Measurements from ENCODE around the gene NUDT16.
A peak's percentile ranks its signal among the peaks of the same experiment; 100 is the strongest.

NUDT16 gene

DNA sequence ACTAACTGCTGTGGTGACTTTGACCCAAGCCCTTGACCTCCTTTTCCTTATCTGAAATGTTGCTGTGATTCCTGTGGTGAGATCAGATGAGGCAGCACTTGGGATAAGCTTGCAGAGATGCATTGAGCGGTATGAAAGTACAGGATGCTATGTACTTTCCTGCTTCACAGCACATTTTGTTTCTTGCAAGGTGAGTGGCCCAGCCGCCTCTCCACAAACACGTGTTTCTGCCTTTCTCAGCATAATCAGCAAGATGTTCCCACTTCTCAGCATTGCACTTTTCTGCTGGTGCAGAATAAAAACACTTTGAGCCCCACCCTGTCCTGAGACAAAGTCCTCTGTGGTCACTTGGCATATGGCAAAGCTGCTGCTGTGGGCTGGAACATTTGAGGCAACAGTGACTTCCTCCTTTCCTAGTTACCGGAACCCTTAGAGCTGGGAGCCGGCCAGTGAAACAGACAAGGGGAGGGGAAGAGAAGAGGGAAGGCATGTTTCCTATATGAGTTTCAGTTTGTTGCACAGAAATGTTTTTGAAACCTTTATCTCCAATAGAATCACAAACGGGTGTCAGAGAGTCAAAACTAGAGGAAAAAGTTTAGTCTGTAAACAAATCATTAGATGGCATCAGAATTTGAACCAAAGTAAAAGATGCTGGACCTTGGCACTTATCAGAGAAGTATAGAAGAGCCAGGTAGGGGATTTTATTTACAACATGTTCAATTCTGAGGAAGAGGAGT, 5.0 kb downstream of the NUDT16 start:
- DNase-seq: peak; percentile 89 to 94 (median 92)

DNA sequence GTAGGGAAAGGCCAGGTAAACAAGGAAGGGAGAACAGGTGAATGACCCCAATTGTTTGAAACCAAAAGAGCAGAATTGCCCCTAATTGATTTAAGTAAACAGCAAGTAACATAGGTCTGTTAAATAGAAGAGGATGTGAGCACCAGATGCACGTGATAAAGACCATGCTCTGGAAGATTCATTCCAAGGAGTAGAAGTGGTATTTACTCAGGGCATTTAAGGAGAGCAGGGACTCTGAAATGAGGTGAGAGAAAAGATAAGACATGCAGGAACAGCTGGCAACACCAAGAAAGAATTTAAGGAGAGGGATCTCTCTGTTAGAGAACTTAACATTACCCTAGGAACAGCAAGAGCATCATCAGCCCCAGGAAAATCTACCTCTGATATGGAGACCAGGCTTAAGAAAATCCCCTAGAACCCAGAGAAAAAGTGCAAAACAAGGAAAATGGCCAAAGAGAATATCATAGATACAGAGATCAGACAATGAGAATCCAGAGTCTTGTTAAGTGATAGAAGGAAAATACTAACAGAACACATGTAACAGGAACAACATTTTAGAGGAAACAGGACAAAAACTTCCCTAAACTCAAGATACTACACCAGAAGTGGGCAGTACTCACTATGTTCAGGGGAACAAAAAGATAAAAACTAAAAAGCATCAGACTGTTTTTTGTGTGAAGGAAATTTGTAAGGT, 6.4 kb downstream of the NUDT16 start:
- peak in 2 of 4 experiments; percentile 47 to 53 for DNase-seq

DNA sequence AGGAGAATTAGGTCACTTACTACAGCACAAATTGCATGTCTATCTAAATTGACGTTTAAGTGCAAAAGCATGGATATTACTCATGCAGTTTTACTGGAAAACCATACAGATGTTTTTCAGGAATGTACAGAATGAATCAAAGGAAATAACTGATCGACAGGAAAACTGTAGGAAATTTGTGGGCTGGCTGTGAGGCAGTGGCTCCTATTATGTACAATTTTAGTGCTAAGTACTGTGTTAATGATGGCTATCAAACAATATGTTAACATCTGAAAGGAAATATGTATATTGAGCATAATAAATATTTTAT, 6.9 kb downstream of the NUDT16 start:
- DNase-seq: no peak

DNA sequence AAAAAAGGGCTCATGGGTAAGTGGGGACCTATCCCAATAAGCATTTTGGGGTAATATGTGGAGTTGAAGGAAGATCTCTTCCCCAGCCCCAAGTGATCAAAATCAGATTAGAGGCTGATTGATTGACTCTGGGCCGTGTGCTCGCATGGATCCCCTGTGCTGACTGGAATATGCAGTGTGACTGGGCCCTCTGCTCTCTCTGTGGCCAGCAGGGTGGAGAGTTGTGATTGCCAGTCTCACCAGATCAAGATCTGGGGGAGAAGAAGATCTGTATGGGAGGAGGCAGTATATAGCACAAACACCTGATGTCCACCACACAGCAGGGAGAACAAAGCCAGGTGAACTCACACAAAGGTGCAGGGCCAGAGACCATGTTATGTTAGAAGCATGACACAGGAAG, 8.8 kb downstream of the NUDT16 start:
- DNase-seq: no peak

DNA sequence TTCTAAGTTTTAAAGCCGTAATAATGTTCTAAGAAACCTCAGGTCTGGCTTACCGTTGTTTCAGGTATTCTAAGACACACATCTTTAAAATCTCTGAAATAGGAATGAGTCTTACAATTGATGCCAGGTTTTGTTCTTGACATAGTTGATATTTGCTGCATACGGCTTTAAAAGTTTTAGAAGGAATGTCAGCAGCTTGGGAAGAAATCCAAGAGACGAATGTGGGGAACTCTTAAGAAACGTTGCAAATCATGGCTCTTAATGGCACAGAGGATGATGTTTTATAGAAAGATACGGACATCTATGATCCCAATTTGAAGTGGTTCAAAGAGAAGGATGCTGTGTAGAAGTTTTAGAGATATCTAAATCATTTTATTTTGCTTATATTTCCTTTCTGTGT, 11.5 kb downstream of the NUDT16 start:
- DNase-seq: no peak

DNA sequence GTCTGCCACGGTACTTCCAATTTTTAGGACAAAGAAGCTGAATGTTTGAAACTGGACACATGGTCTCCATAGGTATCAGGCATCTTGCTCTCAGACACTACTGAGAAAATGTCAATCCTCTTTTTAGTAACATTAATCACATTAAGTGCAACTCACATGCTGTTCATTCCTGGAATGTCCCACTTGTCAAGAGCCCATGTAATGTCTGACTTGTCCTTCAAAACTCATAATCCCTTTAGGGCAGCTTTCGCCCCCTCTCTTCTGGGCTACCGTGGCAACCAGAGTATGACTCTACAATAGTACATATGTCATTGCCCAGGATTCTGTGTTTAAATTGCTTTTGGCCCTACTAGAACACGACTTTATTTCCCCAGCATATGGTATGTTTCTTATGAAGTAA, 12.3 kb downstream of the NUDT16 start:
- no peak for DNase-seq

DNA sequence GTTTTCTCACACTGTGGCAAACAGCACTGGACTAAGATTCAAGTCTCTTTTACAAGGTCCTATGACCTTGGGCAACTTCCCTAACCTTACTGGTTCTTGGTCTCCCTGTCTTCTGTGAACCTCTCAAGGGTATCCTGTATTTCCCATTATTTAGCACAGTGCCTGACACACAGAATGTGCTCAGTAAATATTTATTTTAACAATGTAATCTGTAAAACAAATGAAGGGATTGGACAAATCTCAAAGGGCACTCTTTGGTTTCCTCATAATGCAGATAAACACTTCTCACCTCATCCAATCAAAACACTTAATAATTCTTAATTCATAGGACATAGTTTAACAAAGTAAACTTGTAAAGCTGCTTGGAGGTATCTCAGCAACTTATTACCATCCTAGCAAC, 12.8 kb downstream of the NUDT16 start:
- DNase-seq: no peak

DNA sequence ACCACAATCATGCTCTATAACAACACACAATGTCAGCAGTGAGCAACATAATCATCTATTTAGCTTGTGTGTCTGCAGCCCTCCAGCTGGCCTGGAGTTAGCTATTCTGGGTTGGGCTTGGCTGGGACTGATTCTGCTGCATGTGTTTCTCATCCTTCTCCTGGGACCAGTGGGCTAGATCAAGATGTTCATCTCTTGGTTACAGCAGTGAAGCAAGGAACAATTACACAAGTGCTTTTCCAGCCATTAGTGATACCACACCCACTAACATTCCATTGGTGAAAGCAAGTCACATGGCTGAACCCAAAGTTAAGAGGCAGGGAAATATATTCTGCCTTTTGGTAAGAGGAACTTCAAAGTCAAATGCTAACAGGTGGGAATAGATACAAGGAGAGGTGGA, 14.6 kb downstream of the NUDT16 start:
- DNase-seq: no peak

DNA sequence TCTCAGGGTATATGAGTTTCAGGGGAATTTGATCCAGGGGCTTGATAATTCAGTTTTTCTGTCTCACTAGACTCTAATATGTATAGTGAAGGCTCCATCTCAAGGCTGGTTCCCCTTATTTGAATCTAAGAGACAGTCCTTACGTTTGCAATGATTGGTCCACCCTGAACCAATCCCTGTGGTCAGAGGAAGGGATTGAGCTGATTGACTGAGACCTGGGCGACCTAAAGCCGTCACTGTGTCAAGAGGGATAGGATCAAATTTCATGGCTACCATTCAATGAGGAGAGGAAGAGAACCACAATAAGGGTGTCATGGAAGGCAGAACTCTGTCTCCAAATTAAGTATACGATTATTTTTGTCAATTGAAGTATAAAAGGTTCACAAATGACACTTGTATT, 16.3 kb downstream of the NUDT16 start:
- DNase-seq: no peak

DNA sequence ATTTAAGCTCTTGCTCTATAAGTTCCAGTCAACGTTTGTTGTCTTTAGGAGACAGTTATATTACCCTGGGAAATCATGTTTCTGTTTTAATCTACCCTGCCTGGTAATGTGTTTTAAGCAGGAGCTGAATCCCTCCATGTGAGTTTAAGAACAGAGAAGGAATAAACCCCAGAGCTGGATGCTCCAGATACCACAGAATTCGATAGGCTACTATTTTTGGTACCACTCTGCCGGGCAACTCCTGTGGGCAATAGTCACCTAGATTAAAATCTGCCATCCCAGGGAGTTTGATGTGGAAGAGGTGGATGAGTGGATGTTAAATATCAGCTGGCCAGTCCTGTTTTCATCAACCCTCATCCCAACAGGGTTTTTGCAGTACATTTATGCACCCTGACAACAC, 20.4 kb downstream of the NUDT16 start:
- DNase-seq: no peak

DNA sequence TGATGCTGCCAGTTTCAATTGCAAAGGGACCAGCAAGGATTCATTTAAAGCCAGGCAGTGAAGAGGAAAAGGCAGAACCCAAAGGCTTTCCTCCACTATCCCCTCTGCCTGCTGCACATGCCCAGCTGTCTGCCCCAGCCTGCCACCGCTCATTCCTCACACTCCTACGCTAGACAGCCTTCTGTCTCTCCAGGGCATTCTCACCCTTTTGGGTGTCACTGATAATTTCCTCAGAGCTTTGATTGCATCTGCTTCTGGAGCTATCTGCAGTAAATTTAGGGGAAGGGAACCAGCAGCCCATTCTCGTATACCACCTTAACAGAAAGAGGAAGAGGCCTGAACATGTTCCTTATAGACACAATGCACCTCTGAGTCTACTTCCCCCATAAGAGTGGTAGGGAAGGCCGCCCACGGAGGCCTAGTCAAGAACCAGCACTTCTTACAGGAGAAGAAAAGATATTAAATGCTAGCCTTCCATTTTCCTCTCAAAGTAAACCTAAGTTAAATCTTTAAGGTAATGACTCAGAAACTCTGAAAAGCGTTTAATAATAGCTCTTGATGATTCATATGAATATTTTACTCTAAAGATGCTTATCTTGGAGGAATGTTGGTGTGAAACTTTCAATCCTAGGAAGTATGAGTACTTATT, 20.9 kb downstream of the NUDT16 start:
- peak; percentile 64 to 87 (median 80) for DNase-seq

DNA sequence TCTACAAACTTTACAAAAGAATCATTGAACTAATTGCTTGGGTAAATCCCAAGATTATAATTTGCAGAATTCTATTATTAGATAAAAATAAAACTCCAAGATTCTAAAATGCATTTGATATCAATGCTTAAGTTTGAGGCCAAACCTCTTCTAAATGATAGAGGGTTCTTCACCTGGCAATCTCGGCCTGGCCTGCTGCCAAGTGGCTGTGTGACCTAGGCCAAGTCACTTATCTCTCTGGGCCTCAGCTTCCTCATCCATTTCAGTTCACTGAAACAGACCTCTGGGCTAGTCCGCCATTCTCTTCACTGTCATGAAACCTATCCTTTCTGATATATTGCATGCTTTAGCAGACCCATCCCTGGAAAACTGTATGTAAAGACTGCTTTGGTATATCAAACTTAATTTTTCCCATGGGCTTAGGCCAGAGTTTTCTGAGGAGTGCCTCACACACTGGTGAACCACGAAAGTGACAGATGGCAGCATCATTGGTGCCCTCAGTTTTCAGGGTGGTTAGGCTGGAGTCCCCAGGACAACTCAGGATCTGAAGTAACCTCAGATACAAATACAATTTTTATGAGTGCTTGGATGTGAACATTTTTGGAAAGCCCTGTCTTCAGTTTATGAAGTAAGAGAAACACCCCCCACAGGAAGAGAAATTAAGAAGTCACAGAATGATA, 21.8 kb downstream of the NUDT16 start:
- no peak for DNase-seq

DNA sequence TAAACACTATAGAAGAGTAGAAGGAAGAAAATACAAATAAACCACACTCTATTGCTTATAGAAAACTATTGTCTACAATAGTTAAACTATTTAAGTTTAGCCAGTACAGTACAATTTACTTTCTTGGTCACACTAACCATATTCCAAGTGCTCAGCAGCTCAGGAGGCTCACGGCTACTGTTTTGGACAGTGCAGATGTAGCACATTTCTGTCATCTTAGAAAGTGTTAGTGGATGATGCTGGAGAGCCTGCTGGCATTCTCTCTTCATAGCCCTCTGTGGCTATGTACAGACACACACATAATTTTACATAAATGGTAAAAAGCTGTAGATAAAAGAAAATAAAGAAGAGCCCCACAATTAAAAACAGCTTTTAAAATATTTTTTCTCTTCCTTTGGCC, 23.8 kb downstream of the NUDT16 start:
- no peak for DNase-seq

DNA sequence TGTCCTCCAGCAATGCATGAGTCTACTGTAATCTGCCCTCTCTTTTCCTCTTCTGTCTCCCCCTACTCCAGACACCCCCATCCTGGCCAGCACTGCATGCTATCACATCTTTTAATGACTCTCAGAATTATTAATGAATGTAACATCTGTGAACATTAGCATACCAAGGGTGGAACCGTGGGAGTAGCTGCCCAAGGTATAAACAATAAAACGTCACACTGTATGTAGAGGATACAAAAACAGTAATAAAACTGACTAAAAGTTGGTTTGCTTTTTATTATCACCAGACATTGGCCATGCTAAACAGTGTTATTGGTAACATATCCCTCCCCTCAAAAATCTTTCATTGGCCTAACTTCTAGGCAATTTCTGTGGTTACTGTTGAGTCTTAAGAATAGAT, 24.7 kb downstream of the NUDT16 start:
- no peak for DNase-seq

DNA sequence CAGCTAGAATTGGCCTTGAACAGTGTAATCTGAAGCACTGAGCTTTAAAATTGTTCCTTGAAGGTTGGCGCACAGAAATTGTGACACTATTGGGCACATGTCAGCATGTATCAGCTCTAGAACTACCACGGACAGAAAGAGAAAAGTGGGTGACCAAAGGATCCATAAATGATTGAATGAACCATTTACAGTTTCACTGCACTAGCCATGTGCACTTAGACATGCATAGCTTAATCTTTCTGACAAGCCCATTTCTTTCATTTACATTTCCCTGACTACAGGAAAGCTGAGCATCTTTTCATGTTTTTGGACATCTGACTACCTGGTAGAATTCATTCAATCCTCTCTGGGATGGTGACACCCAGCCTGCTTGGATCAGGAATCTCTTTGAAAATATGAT, 36.2 kb downstream of the NUDT16 start:
- no peak for DNase-seq

DNA sequence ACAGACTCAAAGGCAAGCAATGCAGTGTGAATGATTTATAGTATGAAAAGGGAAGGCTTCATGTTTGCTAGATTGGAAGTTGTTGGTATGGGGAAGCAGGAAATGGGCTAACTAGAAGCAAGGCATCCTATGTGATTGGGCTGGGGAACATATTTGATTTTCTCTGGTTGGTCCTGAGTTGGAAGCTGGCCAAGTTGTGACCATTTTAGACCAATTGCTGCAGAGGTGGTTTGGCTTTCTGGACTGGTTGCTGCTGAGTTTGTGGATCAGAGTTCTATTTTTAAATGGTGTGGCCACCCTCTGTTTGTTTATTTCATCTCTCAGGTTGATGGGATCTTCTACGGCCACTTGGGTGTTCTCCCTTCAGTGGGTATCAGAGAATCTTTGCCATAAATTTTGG, 39.7 kb downstream of the NUDT16 start:
- DNase-seq: no peak

DNA sequence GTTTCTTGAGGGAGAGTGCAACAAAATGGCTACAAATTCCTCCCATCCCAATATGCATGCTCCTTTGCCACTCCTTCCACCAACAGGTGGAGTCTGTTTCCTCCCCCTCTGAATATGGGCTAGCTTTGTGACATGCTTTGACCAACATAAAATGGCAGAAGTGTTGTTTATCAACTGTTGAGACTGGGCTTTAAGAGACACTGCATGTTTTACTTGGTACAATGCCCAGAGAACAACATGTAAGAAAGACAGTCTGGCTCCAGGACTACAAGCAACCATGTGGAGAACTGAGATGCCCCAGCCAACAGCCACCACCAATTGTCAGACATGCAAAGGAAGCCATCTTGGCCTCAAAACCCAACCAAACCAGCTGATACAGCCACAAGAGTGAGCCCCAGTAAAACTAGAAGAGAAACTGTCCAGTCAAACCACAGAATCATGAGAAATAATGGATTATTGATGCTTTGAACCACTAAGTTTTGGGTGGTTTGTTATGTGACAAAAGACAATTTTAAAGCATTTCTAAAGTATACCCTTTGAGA, 40.5 kb downstream of the NUDT16 start:
- DNase-seq: no peak

DNA sequence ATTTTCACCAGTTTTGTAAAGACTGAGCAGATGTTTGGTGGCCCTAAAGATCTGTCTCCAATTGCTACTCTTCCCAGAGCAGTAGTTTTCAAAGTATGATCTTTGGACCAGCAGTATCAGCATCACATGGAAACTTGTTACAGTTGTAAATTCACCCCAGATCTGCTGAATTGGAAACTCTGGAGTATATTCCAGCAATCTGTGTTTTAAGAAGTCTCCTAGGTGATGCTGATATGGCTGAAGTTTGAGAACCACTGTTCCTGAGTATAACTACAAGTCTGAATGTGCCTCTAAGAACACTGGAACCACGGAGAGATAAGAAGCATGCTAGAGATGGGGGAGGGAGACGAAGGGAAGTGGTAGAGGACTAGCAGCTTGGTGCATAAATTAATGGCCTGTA, 45.7 kb downstream of the NUDT16 start:
- no peak for DNase-seq

DNA sequence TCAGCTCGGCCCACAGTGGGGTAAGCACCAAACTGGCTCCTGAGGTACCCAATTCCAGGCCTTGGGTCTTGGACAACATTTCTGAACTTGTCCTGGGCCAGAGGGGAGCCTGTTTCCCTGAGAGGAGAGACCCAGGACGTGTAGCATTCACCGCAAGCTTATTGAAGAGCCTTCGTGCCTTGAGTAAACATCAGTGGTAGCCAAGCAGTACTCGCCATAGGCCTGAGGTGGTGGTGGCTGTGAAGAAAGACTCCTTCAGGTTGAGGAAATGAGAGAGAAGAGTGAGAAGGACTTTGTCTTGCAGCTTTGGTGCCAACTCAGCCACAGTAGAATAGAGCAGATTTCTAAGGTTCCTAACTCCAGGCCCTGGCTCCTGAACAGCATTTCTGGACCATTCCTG, 50.2 kb downstream of the NUDT16 start:
- DNase-seq: no peak

DNA sequence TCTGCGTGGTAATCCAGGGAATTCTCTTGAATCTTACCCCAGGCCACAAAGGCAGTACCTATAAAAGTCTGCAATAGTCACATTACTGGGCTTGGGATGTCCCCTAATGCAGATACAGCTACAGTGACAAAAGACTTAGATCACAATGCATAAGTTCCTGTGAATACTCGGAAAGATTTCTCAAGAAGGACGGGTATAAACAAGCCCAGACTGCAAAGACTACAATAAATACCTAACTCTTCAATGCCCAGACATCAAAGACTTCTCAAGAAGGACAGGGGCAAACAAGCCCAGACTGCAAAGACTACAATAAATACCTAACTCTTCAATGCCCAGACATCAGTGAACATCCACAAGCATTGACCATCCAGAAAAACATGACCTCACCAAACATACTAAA, 50.9 kb downstream of the NUDT16 start:
- no peak for DNase-seq

DNA sequence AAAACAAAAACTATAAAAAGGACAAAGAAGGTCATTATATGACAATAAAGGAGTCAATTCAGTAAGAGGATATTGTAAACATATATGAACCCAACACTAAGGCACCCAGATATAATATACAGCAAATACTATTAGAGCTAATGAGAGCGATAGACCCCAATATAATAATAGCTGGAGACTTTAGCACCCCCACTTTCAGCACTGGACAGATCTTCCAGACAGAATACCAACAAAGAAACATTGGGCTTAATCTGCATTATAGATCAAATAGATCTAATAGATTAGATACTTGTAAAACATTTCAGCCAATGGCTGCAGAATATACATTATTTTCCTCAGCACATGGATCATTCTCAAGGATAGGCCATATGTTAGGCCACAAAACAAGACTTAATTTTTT, 53.4 kb downstream of the NUDT16 start:
- no peak for DNase-seq
